ENCODE data around the gene IDH2.
A peak's percentile ranks its signal among the peaks of the same experiment; 100 is the strongest.
"Not testable (repeated sequence)": the region's sequence is repeated elsewhere in the genome, so short reads cannot be mapped to it uniquely, and the experiment has no call there.

IDH2 gene

DNA sequence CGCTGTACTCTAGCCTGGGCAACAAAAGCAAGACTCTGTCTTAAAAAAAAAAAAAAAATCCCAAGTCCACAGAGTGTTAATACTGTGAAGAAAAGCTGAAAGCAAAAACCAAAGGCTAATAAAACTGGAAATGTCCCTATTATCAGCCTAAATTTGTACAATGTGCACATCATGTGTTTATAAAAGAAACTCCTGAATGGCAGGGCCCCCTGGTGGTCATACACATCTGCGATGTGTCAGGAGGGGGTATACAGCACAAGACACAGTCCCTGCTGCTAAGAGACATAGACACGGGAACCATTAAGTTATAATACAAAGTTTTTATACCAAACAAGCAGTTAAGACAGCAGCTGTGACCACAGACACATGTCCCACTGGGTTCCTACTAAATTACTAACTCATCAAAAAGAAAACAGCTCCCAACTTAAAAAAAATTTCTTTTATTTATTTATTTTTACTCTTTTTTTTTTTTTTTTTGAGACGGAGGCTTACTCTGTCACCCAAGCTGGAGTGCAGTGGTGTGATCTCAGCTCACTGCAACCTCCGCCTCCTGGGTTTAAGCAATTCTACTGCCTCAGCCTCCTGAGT lies 31.0 kb downstream of the IDH2 start:
- no peak overlapping the region for H3K4me3 ChIP-seq (replicated peaks in 1 of 2; ENCODE audit: low read depth in 2 of 2, low read length in 2 of 2)
- DNase-seq (ENCODE audit: low read depth in 2 of 2) = peak; percentile 89 to 91
- TF ChIP-seq, protein P1, sequence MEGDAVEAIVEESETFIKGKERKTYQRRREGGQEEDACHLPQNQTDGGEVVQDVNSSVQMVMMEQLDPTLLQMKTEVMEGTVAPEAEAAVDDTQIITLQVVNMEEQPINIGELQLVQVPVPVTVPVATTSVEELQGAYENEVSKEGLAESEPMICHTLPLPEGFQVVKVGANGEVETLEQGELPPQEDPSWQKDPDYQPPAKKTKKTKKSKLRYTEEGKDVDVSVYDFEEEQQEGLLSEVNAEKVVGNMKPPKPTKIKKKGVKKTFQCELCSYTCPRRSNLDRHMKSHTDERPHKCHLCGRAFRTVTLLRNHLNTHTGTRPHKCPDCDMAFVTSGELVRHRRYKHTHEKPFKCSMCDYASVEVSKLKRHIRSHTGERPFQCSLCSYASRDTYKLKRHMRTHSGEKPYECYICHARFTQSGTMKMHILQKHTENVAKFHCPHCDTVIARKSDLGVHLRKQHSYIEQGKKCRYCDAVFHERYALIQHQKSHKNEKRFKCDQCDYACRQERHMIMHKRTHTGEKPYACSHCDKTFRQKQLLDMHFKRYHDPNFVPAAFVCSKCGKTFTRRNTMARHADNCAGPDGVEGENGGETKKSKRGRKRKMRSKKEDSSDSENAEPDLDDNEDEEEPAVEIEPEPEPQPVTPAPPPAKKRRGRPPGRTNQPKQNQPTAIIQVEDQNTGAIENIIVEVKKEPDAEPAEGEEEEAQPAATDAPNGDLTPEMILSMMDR (IDR thresholded peaks at IDR 0.05; ENCODE audit: low read depth, low read length) = peak; percentile 80

DNA sequence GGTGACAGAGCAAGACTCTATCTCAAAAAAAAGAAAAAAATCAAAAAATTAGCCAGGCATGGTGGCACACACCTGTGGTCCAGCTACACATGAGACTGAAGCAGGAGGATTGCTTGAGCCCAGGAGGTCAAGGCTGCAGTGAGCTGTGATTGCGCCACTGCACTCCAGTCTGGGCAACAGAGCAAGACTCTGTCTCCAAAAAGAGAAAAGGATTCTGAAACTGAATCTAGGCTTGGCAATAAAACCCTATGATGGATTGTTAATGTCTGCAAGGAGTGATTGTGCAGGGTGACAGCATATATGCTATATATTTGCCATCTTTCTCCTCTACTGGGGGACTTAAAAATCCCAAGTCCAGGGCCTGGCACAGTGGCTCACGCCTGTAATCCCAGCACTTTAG lies 31.6 kb downstream of the IDH2 start:
- H3K4me3 ChIP-seq (replicated peaks in 1 of 2; ENCODE audit: low read depth in 2 of 2, low read length in 2 of 2); DNase-seq (ENCODE audit: low read depth in 2 of 2): not testable (repeated sequence)

DNA sequence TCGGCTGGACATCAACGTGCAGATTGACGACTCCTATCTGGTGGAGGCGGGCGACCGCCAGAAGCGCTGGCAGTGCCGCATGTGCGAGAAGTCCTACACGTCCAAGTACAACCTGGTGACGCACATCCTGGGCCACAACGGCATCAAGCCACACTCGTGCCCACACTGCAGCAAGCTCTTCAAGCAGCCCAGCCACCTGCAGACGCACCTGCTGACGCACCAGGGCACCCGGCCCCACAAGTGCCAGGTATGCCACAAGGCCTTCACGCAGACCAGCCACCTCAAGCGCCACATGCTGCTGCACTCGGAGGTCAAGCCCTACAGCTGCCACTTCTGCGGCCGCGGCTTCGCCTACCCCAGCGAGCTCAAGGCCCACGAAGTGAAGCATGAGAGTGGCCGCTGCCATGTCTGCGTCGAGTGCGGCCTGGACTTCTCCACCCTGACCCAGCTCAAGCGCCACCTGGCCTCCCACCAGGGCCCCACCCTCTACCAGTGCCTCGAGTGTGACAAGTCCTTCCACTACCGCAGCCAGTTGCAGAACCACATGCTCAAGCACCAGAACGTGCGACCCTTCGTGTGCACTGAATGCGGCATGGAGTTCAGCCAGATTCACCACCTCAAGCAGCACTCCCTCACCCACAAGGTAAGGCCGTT lies 34.2 kb downstream of the IDH2 start:
- DNase-seq (ENCODE audit: low read depth in 2 of 2) = no peak
- TF ChIP-seq, protein P1 (IDR thresholded peaks at IDR 0.05; ENCODE audit: low read depth, low read length) = no peak
- H3K4me3 ChIP-seq (replicated peaks in 1 of 2; ENCODE audit: low read depth in 2 of 2, low read length in 2 of 2) = no peak overlapping the region

DNA sequence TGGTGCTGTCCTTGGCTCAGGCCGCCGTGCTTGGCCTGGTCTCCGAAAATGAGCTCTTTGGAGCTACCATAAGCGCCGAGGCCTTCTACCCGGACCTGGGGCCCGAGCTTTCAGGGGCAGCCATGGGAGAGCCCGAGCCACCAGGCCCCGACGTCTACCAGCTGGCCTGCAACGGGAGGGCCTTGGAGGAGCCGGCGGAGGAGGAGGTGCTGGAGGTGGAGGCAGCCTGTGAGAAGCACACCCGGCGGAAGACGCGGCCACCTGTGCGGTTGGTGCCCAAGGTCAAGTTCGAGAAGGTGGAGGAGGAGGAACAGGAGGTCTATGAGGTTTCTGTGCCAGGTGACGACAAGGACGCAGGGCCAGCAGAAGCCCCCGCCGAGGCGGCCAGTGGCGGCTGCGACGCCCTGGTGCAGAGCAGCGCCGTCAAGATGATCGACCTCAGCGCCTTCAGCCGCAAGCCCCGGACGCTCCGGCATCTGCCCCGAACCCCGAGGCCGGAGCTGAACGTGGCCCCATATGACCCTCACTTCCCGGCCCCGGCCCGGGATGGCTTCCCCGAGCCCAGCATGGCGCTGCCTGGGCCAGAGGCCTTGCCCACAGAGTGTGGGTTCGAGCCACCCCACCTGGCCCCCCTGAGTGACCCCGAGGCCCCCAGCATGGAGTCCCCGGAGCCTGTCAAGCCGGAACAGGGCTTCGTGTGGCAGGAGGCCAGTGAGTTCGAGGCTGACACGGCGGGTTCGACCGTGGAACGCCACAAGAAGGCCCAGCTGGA lies 34.9 kb downstream of the IDH2 start:
- DNase-seq (ENCODE audit: low read depth in 2 of 2) = no peak
- TF ChIP-seq, protein P1 (IDR thresholded peaks at IDR 0.05; ENCODE audit: low read depth, low read length) = no peak
- H3K4me3 ChIP-seq (replicated peaks in 1 of 2; ENCODE audit: low read depth in 2 of 2, low read length in 2 of 2) = no peak overlapping the region

DNA sequence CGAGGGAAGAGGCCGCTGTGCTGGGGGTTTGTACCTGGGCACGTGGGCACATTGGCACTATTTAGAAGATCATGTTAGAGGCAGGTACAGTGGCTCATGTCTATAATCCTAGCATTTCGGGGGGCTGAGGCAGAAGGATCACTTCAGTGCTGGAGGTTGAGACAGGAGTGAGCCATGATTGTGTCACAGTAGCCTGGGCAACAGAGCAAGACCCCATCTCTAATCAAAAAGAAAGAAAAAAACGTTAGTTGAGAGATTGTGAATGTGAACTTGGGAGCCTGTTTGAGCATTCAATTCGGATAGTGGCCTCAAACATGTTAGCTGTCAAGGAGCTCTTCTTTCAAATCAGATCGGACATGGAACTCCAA lies 36.6 kb downstream of the IDH2 start:
- DNase-seq (ENCODE audit: low read depth in 2 of 2) = no peak
- H3K4me3 ChIP-seq (replicated peaks in 1 of 2; ENCODE audit: low read depth in 2 of 2, low read length in 2 of 2) = no peak overlapping the region
- TF ChIP-seq, protein P1 (IDR thresholded peaks at IDR 0.05; ENCODE audit: low read depth, low read length) = no peak

DNA sequence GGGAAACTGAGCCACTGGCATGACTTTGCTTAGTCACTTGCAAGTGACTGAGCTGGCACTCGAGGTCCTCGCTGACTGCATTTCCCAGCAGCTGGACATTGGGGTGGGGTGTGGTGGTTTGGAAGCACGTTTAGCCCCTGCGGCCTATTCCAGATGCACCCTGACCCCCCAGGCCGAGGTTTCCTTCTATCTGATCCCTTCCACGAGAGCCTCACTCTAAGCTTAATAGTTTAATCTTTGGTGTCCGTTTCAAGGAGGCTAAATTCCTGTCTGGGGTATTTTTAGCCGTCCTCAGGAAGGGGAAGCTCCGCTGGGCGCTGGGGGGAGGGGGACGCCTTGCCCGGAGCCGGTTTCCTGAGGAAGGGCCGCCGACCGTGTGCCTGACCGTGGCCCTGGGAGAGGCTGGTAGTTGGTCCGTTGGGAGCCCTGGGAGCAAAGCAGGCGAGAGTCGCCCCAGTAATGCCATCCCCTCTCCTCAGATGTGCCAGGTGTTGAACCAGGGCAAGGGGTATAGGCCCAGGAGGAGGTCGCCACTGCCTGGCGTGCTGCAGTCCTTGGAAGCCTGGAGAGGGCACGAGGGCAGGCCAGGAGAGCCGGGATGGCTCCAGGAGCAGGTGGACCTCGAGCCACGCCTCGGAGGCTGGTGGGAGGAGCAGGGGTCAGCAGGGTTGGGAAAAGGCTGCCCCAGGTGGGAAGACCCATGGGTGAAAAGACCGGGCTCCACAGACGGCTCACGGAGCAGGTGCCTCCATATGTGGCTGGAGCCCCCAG lies 37.2 kb downstream of the IDH2 start:
- no peak overlapping the region for H3K4me3 ChIP-seq (replicated peaks in 1 of 2; ENCODE audit: low read depth in 2 of 2, low read length in 2 of 2)
- TF ChIP-seq, protein P1 (IDR thresholded peaks at IDR 0.05; ENCODE audit: low read depth, low read length) = no peak
- no peak for DNase-seq (ENCODE audit: low read depth in 2 of 2)

Data from cardiac fibroblast (primary cell).